ENCODE data around the gene CSRNP3.

GRCh38 chr2:165621086-165621560 is 151.6 kb downstream of the CSRNP3 start:
- TF ChIP-seq ELF4 (IDR thresholded peaks at IDR 0.05) = no peak
- TF ChIP-seq LEF1 (IDR thresholded peaks at IDR 0.05; ENCODE audit: borderline replicate concordance) = no peak
- no peak for TF ChIP-seq BHLHE40 (IDR thresholded peaks at IDR 0.05; ENCODE audit: borderline replicate concordance)
- TF ChIP-seq FOXA1 (IDR thresholded peaks at IDR 0.05) = no peak
- TF ChIP-seq ZNF384 (IDR thresholded peaks at IDR 0.05) = no peak

Data from HEK293T (cell line).